HepG2 (cell line): ENCODE data around the gene DLX3. TPM values are rescaled to one million over a fixed set of nuclear protein-coding genes. Genes with fewer than 3 reads are reported as not detected.

ENCODE experiments used
- ATAC-seq: fragments of 200-7000 bp; cut with Tn5 transposase; 3 replicates; pipeline ENCODE4 v1.9.1; 2020; ENCODE audit warnings: mild to moderate bottlenecking, moderate library complexity
- BruUV-seq: library from RNA; stranded (reverse); fragments of 400-500 nt; replicated peaks from 2 replicates; lab custom pipeline; 2021; lab: Mats Ljungman, UMichigan
- CTCF ChIA-PET: fragments of 300-600 bp; formaldehyde crosslinking; extraction: SDS; loops from one replicate; lab custom pipeline; 2021; ENCODE audit warnings: low total read pairs, inconsistent platforms, low intra/inter-chr PET ratio; lab: Yijun Ruan, JAX
- POLR2A ChIA-PET: fragments of 350-600 bp; sonication (Branson Sonifier 250); formaldehyde crosslinking; loops from one replicate; lab custom pipeline; 2020; ENCODE audit warnings: antibody characterized with exemption, inconsistent platforms; lab: Yijun Ruan, JAX
- DNase-seq: peaks from one replicate; pipeline ENCODE4 v3.0.0-alpha.2; 2015; ENCODE audit warnings: low spot score
- FAIRE-seq: peaks from 3 replicates; lab custom pipeline; 2011; peaks lifted over from hg19 to GRCh38; lab: Jason Lieb, UNC
- H2AFZ ChIP-seq: one replicate; pipeline ENCODE4 v1.6.1; 2011; ENCODE audit warnings: low read length, inconsistent platforms
- H3K27ac ChIP-seq: fragments of 300-600 bp; 3 replicates; pipeline ENCODE4 v1.8.0; 2011; ENCODE audit warnings: mixed run types, mild to moderate bottlenecking, mixed read lengths, low read length, inconsistent platforms; ENCODE audit not compliant: insufficient read depth; ENCODE audit errors: extremely low read length
- H3K27me3 ChIP-seq, 2 experiments: fragments of 200-600 bp in 1 of 2; 2 replicates in 1 of 2; 3 replicates in 1 of 2; pipeline versions ENCODE4 v1.6.0 to v1.8.0; 2011; ENCODE audit warnings: low read length in 2 of 2, mild to moderate bottlenecking in 2 of 2, moderate library complexity in 2 of 2, inconsistent platforms in 1 of 2; ENCODE audit not compliant: insufficient read depth in 2 of 2, control insufficient read depth in 1 of 2
- H3K36me3 ChIP-seq, 2 experiments: fragments of 200-600 bp in 1 of 2; replicated peaks in 1 of 2; 2 replicates in 1 of 2; 3 replicates in 1 of 2; pipeline versions ENCODE4 v1.5.1 to v1.8.0; 2011; ENCODE audit warnings: low read length in 2 of 2, inconsistent platforms in 1 of 2; ENCODE audit not compliant: insufficient read depth in 2 of 2, control insufficient read depth in 1 of 2
- H3K4me1 ChIP-seq: 2 replicates; pipeline ENCODE4 v1.5.1; 2012; ENCODE audit warnings: low read length, inconsistent platforms; ENCODE audit not compliant: insufficient read depth
- H3K4me2 ChIP-seq: 2 replicates; pipeline ENCODE4 v1.6.0; 2011; ENCODE audit warnings: low read depth, low read length, inconsistent platforms
- H3K4me3 ChIP-seq, 3 experiments: fragments of 200-600 bp in 1 of 3; sonication (generic), shearing (Covaris generic) in 1 of 3; replicated peaks in 1 of 3; 2 replicates each; pipeline ENCODE4 v1.5.1; 2011 to 2016; ENCODE audit warnings: low read length in 3 of 3, inconsistent platforms in 2 of 3, low read depth in 2 of 3, mild to moderate bottlenecking in 2 of 3, control low read depth in 1 of 3, mixed read lengths in 1 of 3; ENCODE audit not compliant: insufficient read depth in 1 of 3
- H3K79me2 ChIP-seq: one replicate; pipeline ENCODE4 v1.6.1; 2011; ENCODE audit warnings: low read length, inconsistent platforms; ENCODE audit not compliant: insufficient read depth
- H3K9ac ChIP-seq: 2 replicates; pipeline ENCODE4 v1.6.0; 2011; ENCODE audit warnings: mild to moderate bottlenecking, low read depth, low read length, inconsistent platforms; ENCODE audit not compliant: insufficient read depth
- H3K9me3 ChIP-seq: 2 replicates; pipeline ENCODE4 v1.5.1; 2012; ENCODE audit warnings: mild to moderate bottlenecking, low read length
- H4K20me1 ChIP-seq: 2 replicates; pipeline ENCODE4 v1.6.0; 2011; ENCODE audit warnings: inconsistent platforms, mild to moderate bottlenecking, low read length, moderate library complexity; ENCODE audit not compliant: insufficient read depth
- BATF2 ChIP-seq: sonication (generic); formaldehyde crosslinking; IDR thresholded peaks from 2 replicates; pipeline ENCODE4 v1.8.0; 2022; ENCODE audit warnings: mild to moderate bottlenecking, missing genetic modification reagents, moderate library complexity
- BRCA1 ChIP-seq: sonication (generic); formaldehyde crosslinking; IDR thresholded peaks from 2 replicates; pipeline ENCODE4 v1.4.0; 2020; ENCODE audit warnings: missing genetic modification reagents
- GABPA ChIP-seq, 2 experiments: IDR thresholded peaks; 2 replicates each; pipeline ENCODE4 v1.6.1; 2011 to 2016; ENCODE audit warnings: low read depth in 2 of 2, low read length in 1 of 2, missing biosample characterization in 1 of 2, missing genetic modification characterization in 1 of 2
- HDAC2 ChIP-seq: sonication (generic); formaldehyde crosslinking; IDR thresholded peaks from 2 replicates; pipeline ENCODE4 v1.4.0; 2020; ENCODE audit warnings: missing genetic modification reagents
- HES4 ChIP-seq: sonication (generic); formaldehyde crosslinking; IDR thresholded peaks from 2 replicates; pipeline ENCODE4 v1.9.0; 2021; ENCODE audit warnings: mild to moderate bottlenecking, missing genetic modification reagents, borderline replicate concordance
- MBD4 ChIP-seq: IDR thresholded peaks from 2 replicates; pipeline ENCODE4 v1.6.1; 2012; ENCODE audit warnings: low read length, inconsistent platforms, borderline replicate concordance
- NONO ChIP-seq, 2 experiments: fragments of 450-650 bp in 1 of 2; sonication (generic) in 1 of 2; formaldehyde crosslinking in 1 of 2; IDR thresholded peaks in 1 of 2; conservative IDR thresholded peaks in 1 of 2; 2 replicates each; pipeline versions ENCODE4 v1.6.1 to v1.8.0; 2017 to 2022; ENCODE audit warnings: mild to moderate bottlenecking in 1 of 2, missing genetic modification reagents in 1 of 2, moderate library complexity in 1 of 2
- PBX3 ChIP-seq: sonication (generic); formaldehyde crosslinking; IDR thresholded peaks from 2 replicates; pipeline ENCODE4 v1.8.1; 2023; ENCODE audit warnings: missing genetic modification reagents, inconsistent platforms, borderline replicate concordance
- SP1 ChIP-seq, 2 experiments: fragments of 450-650 bp in 1 of 2; sonication (generic) in 1 of 2; formaldehyde crosslinking in 1 of 2; IDR thresholded peaks; 2 replicates each; pipeline versions ENCODE4 v1.4.0 to v1.6.1; 2016 to 2020; ENCODE audit warnings: missing genetic modification reagents in 1 of 2
- SP4 ChIP-seq: sonication (generic); formaldehyde crosslinking; IDR thresholded peaks from 2 replicates; pipeline ENCODE4 v1.8.1; 2023; ENCODE audit warnings: mild to moderate bottlenecking, missing genetic modification reagents
- ZNF24 ChIP-seq: fragments of 450-650 bp; IDR thresholded peaks from 2 replicates; pipeline ENCODE4 v1.6.1; 2017; ENCODE audit warnings: antibody characterized with exemption, mild to moderate bottlenecking
- ZNF317 ChIP-seq: sonication (generic); formaldehyde crosslinking; IDR thresholded peaks from 2 replicates; pipeline ENCODE4 v1.5.0; 2020; ENCODE audit warnings: mild to moderate bottlenecking, missing genetic modification reagents
- WGBS: methylation state at CpG from one replicate; pipeline ENCODE4 v1.1.6; 2017; ENCODE audit warnings: low lambda C conversion rate; 5-methylcytosine and 5-hydroxymethylcytosine counted together
- in situ Hi-C: cut with HindIII; loops from 2 replicates; pipeline ENCODE4 v1.10.0; 2017; ENCODE audit warnings: low pct_unique_long_range_greater_than_20kb; ENCODE audit not compliant: extremely low pct_ligation_motif_present
- intact Hi-C: fragments of 100-400 bp; cut with micrococcal nuclease; formaldehyde crosslinking; loops from one replicate; pipeline ENCODE4 v1.10.0; 2022; ENCODE audit not compliant: unreplicated experiment
- polyA plus RNA-seq, 8 experiments: library from polyadenylated mRNA; depleted of rRNA in 3 of 8; stranded (reverse) in 7 of 8; unstranded in 1 of 8; fragments of >200 nt; fragmentation: Illumina TruSeq in 4 of 8; extraction: Trizol in 4 of 8; gene quantifications; 2 replicates each; pipeline versions ENCODE4 v1.2.1 to v1.2.3, GENCODE V29; 2011 to 2016; ENCODE audit warnings: low read depth in 4 of 8, missing spikeins in 1 of 8, mixed read lengths in 1 of 8; ENCODE audit not compliant: insufficient read depth in 1 of 8
- total RNA-seq, 5 experiments: library from RNA; depleted of rRNA; stranded (reverse); fragments of >200 nt; fragmentation: Illumina TruSeq; extraction: Trizol; gene quantifications; 2 replicates each; pipeline ENCODE4 v1.2.3, GENCODE V29; 2016; ENCODE audit warnings: low read depth in 1 of 5

DLX3 gene
- total and polyA plus RNA-seq, 2 of the 13 experiments (the other 11 are each of a cell fraction or from before 2014, with no cell fraction given) = 0.03 TPM; not detected in 1

- Histone ChIP-seq H3K4me2 (no peak overlapping the region), H3K27ac (no peak overlapping the region)
- intact Hi-C loops = no loop called here
- no peak for TF ChIP-seq HES4
- TF ChIP-seq GABPA (IDR thresholded peaks at IDR 0.05; ENCODE audit: low read depth, low read length) = no peak
- no peak for TF ChIP-seq GABPA (CRISPR knock-in tag; IDR thresholded peaks at IDR 0.05; ENCODE audit: low read depth)
- TF ChIP-seq BATF2 (CRISPR knock-in tag) = no peak
- no peak for TF ChIP-seq HDAC2
- TF ChIP-seq BRCA1 (CRISPR knock-in tag) = no peak
- no peak for TF ChIP-seq ZNF24
- TF ChIP-seq NONO (IDR thresholded peaks at IDR 0.05) = no peak
- no peak for TF ChIP-seq NONO (CRISPR knock-in tag; conservative IDR thresholded peaks at IDR 0.05)
- no peak for TF ChIP-seq SP4 (CRISPR knock-in tag)
- TF ChIP-seq MBD4 = no peak
- no peak for TF ChIP-seq PBX3 (CRISPR knock-in tag)
- no peak for TF ChIP-seq ZNF317 (CRISPR knock-in tag)
- no peak for TF ChIP-seq SP1 (IDR thresholded peaks at IDR 0.05)
- no peak for TF ChIP-seq SP1 (CRISPR knock-in tag; IDR thresholded peaks at IDR 0.05)
- TF ChIP-seq, all 625 proteins: peak for 0
- H3K36me3 ChIP-seq = no peaks in the 10 kb centered on the region
- 1% methylated on average over 2 of the region's 2 CpGs for WGBS
- in situ Hi-C loops = no loop called here
- DNase-seq = no peak
- BruUV-seq = no TSS peak
- no peak overlapping the region for H2AFZ ChIP-seq
- ATAC-seq = no peak
- ChIA-PET POLR2A (no interaction called here), CTCF (no interaction called here)
- H3K9ac ChIP-seq = no peak overlapping the region
- H3K79me2 ChIP-seq = no peaks in the 10 kb centered on the region
- FAIRE-seq = no peak
- H3K4me1 ChIP-seq = no peaks in the 10 kb centered on the region
- H3K9me3 ChIP-seq = peaks cover 3% of the 10 kb centered on the region; the same call in 1 of the 2 replicates
- no peaks in the 10 kb centered on the region for H3K27me3 ChIP-seq
- no peaks in the 10 kb centered on the region for H4K20me1 ChIP-seq
- H3K4me3 ChIP-seq = no peak overlapping the region
Observed at GRCh38 chr17:50009282-50009681, 14.3 kb upstream of the DLX3 start.
